HG03095 (cell line): ENCODE results near the gene SIRT3.
"Not testable (repeated sequence)": the region's sequence is repeated elsewhere in the genome, so short reads cannot be mapped to it uniquely, and the experiment has no call there.

ENCODE experiments used
- ATAC-seq: cut with Tn5 transposase; IDR thresholded peaks from one replicate; pipeline ENCODE4 v1.9.1; 2021; ENCODE audit warnings: moderate library complexity; ENCODE audit not compliant: unreplicated experiment

Gene SIRT3

DNA sequence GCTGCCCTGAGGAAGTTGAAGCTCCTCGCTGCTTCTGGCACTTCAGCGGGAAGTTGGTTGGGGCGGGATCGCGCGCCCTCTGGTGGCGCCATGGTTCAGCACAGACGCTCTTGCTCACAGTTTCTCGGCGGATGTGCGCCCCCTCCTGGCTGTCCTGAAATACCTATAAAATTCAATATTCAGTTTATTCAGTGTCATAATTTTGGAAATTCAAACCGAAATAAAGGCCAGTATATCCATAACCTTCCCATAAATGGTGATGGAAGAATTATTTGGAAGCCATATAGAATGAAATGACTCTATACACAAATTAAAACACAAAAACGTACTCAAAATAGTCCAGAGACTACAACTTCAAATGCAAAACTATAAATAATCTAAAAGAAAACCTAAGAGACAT lies 55.9 kb downstream of the SIRT3 start:
- not testable (repeated sequence) for ATAC-seq
